Prostate gland (tissue), 2 donors: Measurements from ENCODE around the gene LIMCH1. TPM values are rescaled to one million over a fixed set of nuclear protein-coding genes. Genes with fewer than 3 reads are reported as not detected.

Source experiments
- DNase-seq: peaks from one replicate; pipeline ENCODE4 v3.0.0-alpha.2; 2019; ENCODE audit warnings: low spot score
- H3K27ac ChIP-seq, 2 donors: fragments of 200-600 bp; sonication (generic); 2 replicates each; pipeline ENCODE4 v1.5.1; 2017 to 2019
- H3K27me3 ChIP-seq: fragments of 200-600 bp; sonication (generic); replicated peaks from 2 replicates; pipeline ENCODE4 v1.5.1; 2019; ENCODE audit not compliant: insufficient read depth
- H3K36me3 ChIP-seq, 2 donors: fragments of 200-600 bp; sonication (generic); 1 replicate in 1 of 2; 2 replicates in 1 of 2; pipeline versions ENCODE4 v1.5.1 to v1.8.1; 2017 to 2019
- H3K4me1 ChIP-seq: fragments of 200-600 bp; sonication (generic); replicated peaks from 2 replicates; pipeline ENCODE4 v1.5.1; 2019
- H3K4me3 ChIP-seq, 2 donors: fragments of 200-600 bp; sonication (generic); 2 replicates each; pipeline ENCODE4 v1.5.1; 2017 to 2019
- H3K9me3 ChIP-seq: fragments of 200-600 bp; sonication (generic); 2 replicates; pipeline ENCODE4 v1.5.1; 2017
- CTCF ChIP-seq, 4 experiments: fragments of 200-600 bp in 2 of 4; fragments of 450-650 bp in 2 of 4; sonication (generic) in 2 of 4; IDR thresholded peaks; 1 replicate in 3 of 4; 2 replicates in 1 of 4; pipeline ENCODE4 v1.5.1; 2016 to 2019; ENCODE audit warnings: antibody characterized with exemption in 4 of 4, mild to moderate bottlenecking in 2 of 4, moderate library complexity in 2 of 4
- POLR2A ChIP-seq: fragments of 450-650 bp; IDR thresholded peaks from one replicate; pipeline ENCODE4 v1.6.1; 2016; ENCODE audit warnings: antibody characterized with exemption, mild to moderate bottlenecking
- POLR2AphosphoS5 ChIP-seq: sonication (generic); formaldehyde crosslinking; IDR thresholded peaks from one replicate; pipeline ENCODE4 v1.6.1; 2017; ENCODE audit warnings: antibody characterized with exemption
- WGBS: methylation state at CpG from one replicate; pipeline ENCODE4 v1.1.5; 2018; 5-methylcytosine and 5-hydroxymethylcytosine counted together
- intact Hi-C: fragments of 100-400 bp; cut with DNase I; formaldehyde crosslinking; loops from one replicate; pipeline ENCODE4 v1.14.2; 2022
- total RNA-seq, 2 donors: library from RNA; depleted of rRNA; stranded (reverse); fragments of >200 nt; gene quantifications; one replicate each; pipeline ENCODE4 v1.1.0, GENCODE V29; 2016

Gene LIMCH1
- total RNA-seq, 2 donors from 2014 or later: 62.8 to 102 TPM

DNA sequence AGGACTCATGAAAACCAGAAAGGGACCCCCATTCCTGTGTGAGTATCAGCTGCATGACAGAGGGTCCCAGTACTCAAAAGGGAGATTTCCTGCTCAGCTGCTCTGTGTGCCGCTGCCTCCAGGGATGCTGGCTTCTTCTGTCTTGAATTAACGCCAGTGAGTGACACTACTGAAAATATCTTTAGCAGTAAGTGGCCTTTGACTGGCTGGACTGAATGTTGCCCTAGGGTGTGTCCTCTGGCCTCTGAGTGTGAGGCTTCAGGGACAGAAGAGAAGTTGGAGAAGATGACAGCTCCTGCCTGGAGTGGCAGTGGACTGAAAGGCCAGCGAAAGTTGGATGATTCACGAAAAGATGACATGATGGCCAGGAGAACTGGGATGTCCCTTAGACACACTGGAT lies 95.4 kb downstream of the LIMCH1 start:
- no peak for DNase-seq
- 87% methylated on average over 4 of the region's 4 CpGs for WGBS
- TF ChIP-seq POLR2AphosphoS5: no peak
- TF ChIP-seq CTCF (IDR thresholded peaks at IDR 0.05): no peak
- no peak for TF ChIP-seq POLR2A
- Histone ChIP-seq H3K4me1 (no peaks in the 10 kb centered on the region), H3K4me3 (no peak overlapping the region), H3K27ac (no peak overlapping the region), H3K9me3 (no peaks in the 10 kb centered on the region), H3K36me3 (no peaks in the 10 kb centered on the region), H3K27me3 (no peaks in the 10 kb centered on the region)
- intact Hi-C loops: no loop called here

DNA sequence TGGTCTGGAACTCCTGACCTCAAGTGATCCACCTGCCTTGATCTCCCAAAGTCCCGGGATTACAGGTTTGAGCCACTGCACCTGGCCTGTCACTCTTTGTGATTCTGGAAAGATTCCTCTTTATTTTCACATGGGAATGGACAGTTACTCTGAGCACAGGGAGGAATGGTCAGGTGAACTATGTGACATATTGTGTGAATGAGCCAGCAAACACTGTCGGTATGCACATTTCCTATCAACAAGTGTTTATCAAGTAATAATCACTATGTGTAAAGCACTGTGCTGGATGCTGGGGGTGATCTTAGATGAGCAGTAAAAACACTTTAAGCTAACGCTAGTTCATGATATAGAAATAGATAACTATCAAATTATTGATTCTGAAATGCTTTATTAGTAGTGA lies 97.5 kb downstream of the LIMCH1 start:
- Histone ChIP-seq H3K9me3 (no peaks in the 10 kb centered on the region), H3K27me3 (no peaks in the 10 kb centered on the region), H3K36me3 (no peaks in the 10 kb centered on the region), H3K4me3 (no peak overlapping the region), H3K27ac (no peak overlapping the region), H3K4me1 (no peaks in the 10 kb centered on the region)
- no peak for DNase-seq
- intact Hi-C loops: no loop called here
- TF ChIP-seq POLR2A (no peak), CTCF (IDR thresholded peaks at IDR 0.05) (no peak), POLR2AphosphoS5 (no peak)
- 92% methylated on average over 3 of the region's 3 CpGs for WGBS

GRCh38 chr4:41638203-41638602 lies 100.2 kb downstream of the LIMCH1 start:
- H3K4me3 ChIP-seq: no peak overlapping the region
- H3K36me3 ChIP-seq: no peaks in the 10 kb centered on the region
- no peak overlapping the region for H3K27ac ChIP-seq
- H3K9me3 ChIP-seq: no peaks in the 10 kb centered on the region
- H3K4me1 ChIP-seq: no peaks in the 10 kb centered on the region
- DNase-seq: no peak
- no peak for TF ChIP-seq POLR2AphosphoS5
- no peak for TF ChIP-seq CTCF (IDR thresholded peaks at IDR 0.05)
- TF ChIP-seq POLR2A: no peak
- no peaks in the 10 kb centered on the region for H3K27me3 ChIP-seq
- intact Hi-C loops: no loop called here
- WGBS: 95% methylated on average over 3 of the region's 3 CpGs

- Histone ChIP-seq H3K4me1 (no peaks in the 10 kb centered on the region), H3K36me3 (no peaks in the 10 kb centered on the region), H3K4me3 (no peak overlapping the region), H3K9me3 (no peaks in the 10 kb centered on the region), H3K27ac (no peak overlapping the region), H3K27me3 (no peaks in the 10 kb centered on the region)
- no peak for DNase-seq
- intact Hi-C loops: no loop called here
- 70% methylated on average over 4 of the region's 4 CpGs for WGBS
- TF ChIP-seq CTCF (IDR thresholded peaks at IDR 0.05) (no peak), POLR2A (no peak), POLR2AphosphoS5 (no peak)
Observed at GRCh38 chr4:41638866-41639265, 100.9 kb downstream of the LIMCH1 start.

DNA sequence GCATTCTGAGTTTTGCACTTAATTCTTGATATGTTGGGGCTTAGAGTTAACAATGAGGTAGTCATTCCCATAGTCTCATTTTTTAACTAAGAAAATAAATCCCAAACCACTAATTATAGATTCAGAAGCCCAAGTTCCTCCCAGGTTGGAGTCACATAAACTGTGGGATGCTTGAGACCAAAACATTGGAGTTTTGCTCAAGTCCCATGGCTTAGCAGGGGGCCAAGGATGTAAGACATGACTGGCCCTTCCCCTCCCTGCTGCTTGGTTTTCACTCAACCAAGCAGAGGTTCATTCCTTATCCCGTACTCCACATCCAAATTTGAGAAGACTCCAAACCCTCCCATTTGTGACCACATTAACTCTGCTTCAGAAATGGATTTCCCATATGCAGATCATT lies 101.3 kb downstream of the LIMCH1 start:
- Histone ChIP-seq H3K9me3 (no peaks in the 10 kb centered on the region), H3K4me1 (no peaks in the 10 kb centered on the region), H3K27me3 (no peaks in the 10 kb centered on the region), H3K27ac (no peak overlapping the region), H3K36me3 (no peaks in the 10 kb centered on the region), H3K4me3 (no peak overlapping the region)
- TF ChIP-seq POLR2AphosphoS5 (no peak), CTCF (IDR thresholded peaks at IDR 0.05) (no peak), POLR2A (no peak)
- no peak for DNase-seq
- intact Hi-C loops: no loop called here
- WGBS: 91% methylated on average over 1 of the region's 1 CpG
